Forelimb muscle (tissue), 1 donor: ENCODE measurements around the gene ZSCAN23. TPM values are rescaled to one million over a fixed set of nuclear protein-coding genes. Genes with fewer than 3 reads are reported as not detected.

Source experiments
- polyA plus RNA-seq: library from polyadenylated mRNA; unstranded; fragments of 120-200 nt; gene quantifications from one replicate; pipeline ENCODE4 v1.2.1, GENCODE V29; 2013; ENCODE audit not compliant: insufficient read length

Gene ZSCAN23
- polyA plus RNA-seq, 1 donor, result 6.8 TPM

Other genes with a start within 250 kb of the ZSCAN23 start
- gene ZSCAN9, start 218.2 kb downstream of the ZSCAN23 start, polyA plus RNA-seq, result 28.0 TPM
- gene ZKSCAN4, start 191.2 kb downstream of the ZSCAN23 start, polyA plus RNA-seq, result 5.5 TPM
- gene NKAPL, start 184.2 kb downstream of the ZSCAN23 start, polyA plus RNA-seq, result 1.1 TPM
- gene ZSCAN26, start 176.3 kb downstream of the ZSCAN23 start, polyA plus RNA-seq, result 18.3 TPM
- gene PGBD1, start 161.9 kb downstream of the ZSCAN23 start, polyA plus RNA-seq, result 7.1 TPM
- gene ZSCAN31, start 107.3 kb downstream of the ZSCAN23 start, polyA plus RNA-seq, result 8.5 TPM
- gene ZKSCAN3, start 93.5 kb downstream of the ZSCAN23 start, polyA plus RNA-seq, result 6.3 TPM
- gene ZSCAN12, start 43.7 kb downstream of the ZSCAN23 start, polyA plus RNA-seq, result 5.6 TPM
- gene GPX6, start 72.3 kb upstream of the ZSCAN23 start, polyA plus RNA-seq, result not detected
- gene GPX5, start 82.4 kb upstream of the ZSCAN23 start, polyA plus RNA-seq, result not detected